NCI-H2029 treated with DMSO at 0.1 percent for 48 hours (cell line): ENCODE measurements around the gene AKAP9.
"Not testable (repeated sequence)": the region's sequence is repeated elsewhere in the genome, so short reads cannot be mapped to it uniquely, and the experiment has no call there.

Experiments used
- DNase-seq: peaks from one replicate; lab custom pipeline; 2025; lab: John Stamatoyannopoulos, UW

The AKAP9 gene

GRCh38 chr7:91946549-91946948 is 5.9 kb downstream of the AKAP9 start:
- DNase-seq = no peak

GRCh38 chr7:91947948-91948347 is 7.3 kb downstream of the AKAP9 start:
- DNase-seq = no peak

GRCh38 chr7:91949221-91950009 is 8.8 kb downstream of the AKAP9 start:
- DNase-seq = no peak

- no peak for DNase-seq
Observed at GRCh38 chr7:91953618-91954017, 13.0 kb downstream of the AKAP9 start.

- DNase-seq = not testable (repeated sequence)
Observed at GRCh38 chr7:91956464-91956863, 15.8 kb downstream of the AKAP9 start.

GRCh38 chr7:91957232-91957631 is 16.6 kb downstream of the AKAP9 start:
- DNase-seq = no peak

- DNase-seq = no peak
Observed at GRCh38 chr7:91957823-91958222, 17.2 kb downstream of the AKAP9 start.

- DNase-seq = no peak
Observed at GRCh38 chr7:91959023-91959422, 18.4 kb downstream of the AKAP9 start.

- no peak for DNase-seq
Observed at GRCh38 chr7:91961816-91962215, 21.2 kb downstream of the AKAP9 start.

GRCh38 chr7:91962419-91962818 is 21.8 kb downstream of the AKAP9 start:
- no peak for DNase-seq

- DNase-seq = not testable (repeated sequence)
Observed at GRCh38 chr7:91967513-91967912, 26.9 kb downstream of the AKAP9 start.

- DNase-seq = no peak
Observed at GRCh38 chr7:91973639-91974038, 33.0 kb downstream of the AKAP9 start.

- no peak for DNase-seq
Observed at GRCh38 chr7:91974066-91974465, 33.4 kb downstream of the AKAP9 start.

GRCh38 chr7:91976743-91977142 is 36.1 kb downstream of the AKAP9 start:
- no peak for DNase-seq

- no peak for DNase-seq
Observed at GRCh38 chr7:91979590-91979989, 38.9 kb downstream of the AKAP9 start.

- not testable (repeated sequence) for DNase-seq
Observed at GRCh38 chr7:91982352-91982751, 41.7 kb downstream of the AKAP9 start.

- DNase-seq = no peak
Observed at GRCh38 chr7:91988213-91988612, 47.6 kb downstream of the AKAP9 start.

- no peak for DNase-seq
Observed at GRCh38 chr7:91993976-91994375, 53.3 kb downstream of the AKAP9 start.

- no peak for DNase-seq
Observed at GRCh38 chr7:91995391-91996105, 54.9 kb downstream of the AKAP9 start.

GRCh38 chr7:91999631-92000565 is 59.2 kb downstream of the AKAP9 start:
- no peak for DNase-seq

GRCh38 chr7:92002720-92003119 is 62.1 kb downstream of the AKAP9 start:
- DNase-seq = no peak

- DNase-seq = no peak
Observed at GRCh38 chr7:92006046-92006445, 65.4 kb downstream of the AKAP9 start.
